Measurements from ENCODE around the gene HIVEP3. TPM values are rescaled to one million over a fixed set of nuclear protein-coding genes. Genes with fewer than 3 reads are reported as not detected.

HIVEP3 gene
- total RNA-seq, 4 donors from 2014 or later = 6.1 to 10.1 (median 7.8) TPM

DNA sequence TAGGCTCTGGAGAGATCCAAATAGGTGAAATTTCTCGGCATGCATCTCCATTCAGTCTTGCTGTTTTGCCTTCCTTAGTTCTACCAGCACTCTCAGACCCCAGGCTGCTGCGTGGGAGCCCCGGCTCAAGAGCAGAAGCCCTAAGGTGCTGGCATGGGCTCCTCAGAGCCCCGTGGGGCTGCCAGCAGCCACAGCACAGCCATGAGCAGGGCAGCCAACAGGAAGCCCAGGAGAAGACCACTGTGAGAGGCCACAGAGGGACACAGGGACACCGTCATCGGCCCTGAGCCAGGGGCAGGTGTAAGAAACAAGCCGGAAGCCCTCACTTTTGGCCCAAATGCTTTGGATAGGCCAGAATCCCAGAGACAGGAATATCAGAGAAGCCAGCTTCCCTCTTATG lies 66.6 kb downstream of the HIVEP3 start:
- no peak for ATAC-seq (ENCODE audit: low FRiP score)

DNA sequence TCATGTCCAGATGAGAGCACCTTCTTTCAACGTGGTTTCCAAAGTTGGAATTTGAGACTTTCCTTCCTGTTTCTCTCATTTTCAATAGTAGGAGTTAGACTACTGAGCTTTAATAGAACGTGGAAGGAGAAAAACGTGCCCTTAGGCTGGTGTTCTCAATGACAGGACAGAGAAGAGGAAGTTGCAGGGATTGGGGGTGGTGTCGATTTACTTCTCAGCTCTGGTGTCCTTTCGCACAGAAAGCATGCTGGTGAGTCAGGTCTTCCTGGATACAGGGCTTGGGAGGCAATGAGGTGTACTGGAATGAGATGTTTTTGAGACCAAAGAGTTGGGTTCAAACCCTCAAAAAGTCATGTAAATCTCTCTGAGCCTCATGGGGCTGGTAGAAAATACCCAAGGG lies 67.1 kb downstream of the HIVEP3 start:
- no peak for DNase-seq (ENCODE audit: low spot score)
- ATAC-seq (ENCODE audit: low FRiP score) = no peak
- TF ChIP-seq, protein P1, sequence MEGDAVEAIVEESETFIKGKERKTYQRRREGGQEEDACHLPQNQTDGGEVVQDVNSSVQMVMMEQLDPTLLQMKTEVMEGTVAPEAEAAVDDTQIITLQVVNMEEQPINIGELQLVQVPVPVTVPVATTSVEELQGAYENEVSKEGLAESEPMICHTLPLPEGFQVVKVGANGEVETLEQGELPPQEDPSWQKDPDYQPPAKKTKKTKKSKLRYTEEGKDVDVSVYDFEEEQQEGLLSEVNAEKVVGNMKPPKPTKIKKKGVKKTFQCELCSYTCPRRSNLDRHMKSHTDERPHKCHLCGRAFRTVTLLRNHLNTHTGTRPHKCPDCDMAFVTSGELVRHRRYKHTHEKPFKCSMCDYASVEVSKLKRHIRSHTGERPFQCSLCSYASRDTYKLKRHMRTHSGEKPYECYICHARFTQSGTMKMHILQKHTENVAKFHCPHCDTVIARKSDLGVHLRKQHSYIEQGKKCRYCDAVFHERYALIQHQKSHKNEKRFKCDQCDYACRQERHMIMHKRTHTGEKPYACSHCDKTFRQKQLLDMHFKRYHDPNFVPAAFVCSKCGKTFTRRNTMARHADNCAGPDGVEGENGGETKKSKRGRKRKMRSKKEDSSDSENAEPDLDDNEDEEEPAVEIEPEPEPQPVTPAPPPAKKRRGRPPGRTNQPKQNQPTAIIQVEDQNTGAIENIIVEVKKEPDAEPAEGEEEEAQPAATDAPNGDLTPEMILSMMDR (IDR thresholded peaks at IDR 0.05) = no peak

More for the DNA sequence above, 66.6 kb downstream of the HIVEP3 start:
- no peak for DNase-seq (ENCODE audit: low spot score)
- TF ChIP-seq, protein P1 (IDR thresholded peaks at IDR 0.05) = no peak

DNA sequence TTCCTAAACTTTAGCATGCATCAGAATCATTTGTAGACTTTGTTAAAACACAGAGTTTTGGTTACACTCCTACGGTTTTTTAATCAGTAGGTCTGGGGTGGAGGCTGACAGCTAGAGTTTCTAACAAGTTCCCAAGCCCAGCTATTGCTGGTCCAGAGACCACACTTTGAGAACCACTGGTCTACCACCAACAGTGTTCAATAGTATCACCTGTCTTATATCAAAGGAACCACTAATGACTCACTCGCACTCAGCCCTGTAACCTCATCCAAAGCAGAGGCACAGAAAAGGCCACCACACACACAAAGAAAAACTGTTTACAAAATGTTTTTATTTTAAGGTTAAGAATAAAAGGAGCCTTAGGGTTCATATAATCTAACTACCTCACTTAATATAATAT lies 68.7 kb downstream of the HIVEP3 start:
- ATAC-seq (ENCODE audit: low FRiP score) (no peak), DNase-seq (ENCODE audit: low spot score) (no peak)
- TF ChIP-seq, protein P1 (IDR thresholded peaks at IDR 0.05) = no peak

DNA sequence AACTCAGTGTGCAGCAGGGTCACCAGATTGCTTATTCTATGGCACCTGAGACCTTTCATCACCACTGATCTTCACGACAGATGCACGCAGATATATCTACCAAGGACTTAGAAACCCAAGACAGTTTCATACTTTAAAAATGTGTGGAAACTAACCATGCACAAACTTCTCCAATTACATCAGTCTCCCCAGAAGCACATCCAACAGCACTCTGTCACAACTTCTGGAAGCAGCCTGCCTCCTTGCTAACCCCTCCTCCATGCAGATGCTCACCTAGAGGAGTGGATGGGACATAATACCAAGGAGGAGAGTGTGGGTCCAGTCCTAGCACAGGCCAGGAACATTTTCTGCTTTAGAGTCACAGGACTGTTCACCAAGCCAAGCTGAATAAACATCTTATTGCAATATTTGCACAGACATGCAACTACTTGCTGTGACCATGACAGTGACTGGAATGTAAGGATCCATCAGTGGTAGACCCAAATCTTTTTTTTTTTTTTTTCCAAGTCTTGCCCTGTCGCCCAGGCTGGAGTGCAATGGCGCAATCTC lies 69.4 kb downstream of the HIVEP3 start:
- DNase-seq (ENCODE audit: low spot score) = no peak
- TF ChIP-seq, protein P1 (IDR thresholded peaks at IDR 0.05) = no peak
- ATAC-seq (ENCODE audit: low FRiP score) = no peak

DNA sequence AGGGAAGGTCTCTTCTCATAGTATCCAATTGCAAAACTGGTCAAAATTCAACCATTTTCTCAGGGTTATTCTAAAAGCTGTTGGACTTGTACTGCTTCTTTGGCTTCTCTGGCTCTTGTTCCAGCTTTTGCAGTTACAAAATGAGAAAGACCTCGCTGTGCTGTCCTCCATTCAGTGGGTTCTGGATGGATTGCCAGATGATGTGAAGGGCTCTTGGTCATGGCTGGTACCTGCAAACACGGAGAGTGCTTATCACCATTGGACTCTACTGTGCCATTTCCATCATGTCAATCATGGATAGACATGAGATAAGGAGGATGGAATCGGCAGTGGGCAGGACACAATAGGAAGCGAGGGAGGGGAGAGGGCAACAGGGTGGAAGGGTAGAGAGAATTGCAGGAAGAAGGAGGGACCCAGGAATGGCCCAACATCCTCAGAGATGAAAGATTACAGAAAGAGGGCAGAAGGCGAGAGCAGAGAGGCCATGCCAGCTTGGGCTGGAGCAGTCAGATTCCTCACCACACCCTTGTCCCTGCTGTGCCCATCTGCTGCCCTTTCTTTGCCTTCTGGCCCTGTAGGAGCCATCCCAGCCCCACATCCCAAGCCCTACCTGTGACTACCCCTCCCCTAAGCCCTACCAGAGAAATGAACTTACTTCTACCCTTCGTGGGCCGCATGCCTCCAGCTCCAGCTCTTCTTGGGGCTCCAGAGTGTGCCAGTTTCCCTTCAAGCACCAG lies 70.3 kb downstream of the HIVEP3 start:
- no peak for DNase-seq (ENCODE audit: low spot score)
- no peak for ATAC-seq (ENCODE audit: low FRiP score)
- TF ChIP-seq, protein P1 (IDR thresholded peaks at IDR 0.05) = no peak

DNA sequence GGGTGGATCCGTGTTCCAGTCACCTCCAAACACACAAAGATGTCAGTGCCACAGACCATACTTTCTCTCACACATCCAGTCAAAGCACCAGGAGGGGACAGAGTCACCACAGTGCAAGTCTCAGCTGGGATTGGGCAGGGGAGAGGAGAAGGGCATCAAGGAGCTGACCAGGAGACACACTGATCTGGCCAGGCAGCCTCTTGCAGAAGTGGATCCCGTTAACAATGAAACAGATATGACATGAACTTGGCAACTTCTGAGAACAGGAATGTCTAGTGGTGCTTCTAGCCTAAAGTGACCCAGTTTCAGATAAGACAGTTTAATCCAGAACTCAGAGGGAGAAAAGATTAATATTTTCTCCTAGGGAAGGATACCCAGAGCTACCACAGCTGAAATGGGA lies 71.0 kb downstream of the HIVEP3 start:
- TF ChIP-seq, protein P1 (IDR thresholded peaks at IDR 0.05) = no peak
- no peak for DNase-seq (ENCODE audit: low spot score)
- ATAC-seq (ENCODE audit: low FRiP score) = no peak

Measured in omental fat pad (tissue), 4 donors.